Uterus (tissue), 2 donors: Measurements from ENCODE around the gene TOM1L1.

Experiments used
- POLR2A ChIP-seq, 2 donors: fragments of 450-650 bp; IDR thresholded peaks; one replicate each; pipeline ENCODE4 v1.6.1; 2016; ENCODE audit warnings: antibody characterized with exemption in 2 of 2, mild to moderate bottlenecking in 1 of 2, moderate library complexity in 1 of 2
- TF ChIP-seq, protein P1 (sequence below), 4 experiments: fragments of 200-600 bp in 2 of 4; fragments of 450-650 bp in 2 of 4; sonication (generic) in 2 of 4; IDR thresholded peaks; one replicate each; pipeline ENCODE4 v1.5.1; 2016 to 2019; ENCODE audit warnings: antibody characterized with exemption in 4 of 4, mild to moderate bottlenecking in 2 of 4, moderate library complexity in 1 of 4

DNA sequence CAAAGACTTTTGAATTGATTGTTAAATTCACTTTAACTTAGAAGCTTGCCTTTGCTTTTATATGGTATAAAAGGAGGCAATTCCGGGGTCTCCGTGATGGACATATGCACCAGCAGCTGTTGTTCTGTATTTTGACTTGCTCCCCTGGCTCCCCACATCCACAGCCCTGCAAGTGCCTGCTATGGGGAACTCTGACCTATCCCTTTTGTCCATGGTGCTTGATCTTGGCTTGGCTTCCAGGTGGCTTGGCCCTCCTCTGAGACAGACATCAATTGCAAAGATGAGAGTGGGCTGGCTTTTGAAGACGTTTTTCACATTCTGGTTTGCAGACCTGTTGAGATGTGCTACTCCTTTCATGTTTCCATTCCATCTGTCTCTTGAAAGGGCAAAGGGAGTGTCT, 26.9 kb downstream of the TOM1L1 start:
- TF ChIP-seq POLR2A (IDR thresholded peaks at IDR 0.05): no peak
- TF ChIP-seq, protein P1, sequence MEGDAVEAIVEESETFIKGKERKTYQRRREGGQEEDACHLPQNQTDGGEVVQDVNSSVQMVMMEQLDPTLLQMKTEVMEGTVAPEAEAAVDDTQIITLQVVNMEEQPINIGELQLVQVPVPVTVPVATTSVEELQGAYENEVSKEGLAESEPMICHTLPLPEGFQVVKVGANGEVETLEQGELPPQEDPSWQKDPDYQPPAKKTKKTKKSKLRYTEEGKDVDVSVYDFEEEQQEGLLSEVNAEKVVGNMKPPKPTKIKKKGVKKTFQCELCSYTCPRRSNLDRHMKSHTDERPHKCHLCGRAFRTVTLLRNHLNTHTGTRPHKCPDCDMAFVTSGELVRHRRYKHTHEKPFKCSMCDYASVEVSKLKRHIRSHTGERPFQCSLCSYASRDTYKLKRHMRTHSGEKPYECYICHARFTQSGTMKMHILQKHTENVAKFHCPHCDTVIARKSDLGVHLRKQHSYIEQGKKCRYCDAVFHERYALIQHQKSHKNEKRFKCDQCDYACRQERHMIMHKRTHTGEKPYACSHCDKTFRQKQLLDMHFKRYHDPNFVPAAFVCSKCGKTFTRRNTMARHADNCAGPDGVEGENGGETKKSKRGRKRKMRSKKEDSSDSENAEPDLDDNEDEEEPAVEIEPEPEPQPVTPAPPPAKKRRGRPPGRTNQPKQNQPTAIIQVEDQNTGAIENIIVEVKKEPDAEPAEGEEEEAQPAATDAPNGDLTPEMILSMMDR (IDR thresholded peaks at IDR 0.05): no peak
